GM21528 (cell line): ENCODE data around the gene EPHA2.

ENCODE experiments used
- ATAC-seq: cut with Tn5 transposase; IDR thresholded peaks from one replicate; pipeline ENCODE4 v1.9.1; 2021; ENCODE audit warnings: mild to moderate bottlenecking, moderate library complexity; ENCODE audit not compliant: unreplicated experiment, low FRiP score

The EPHA2 gene

DNA sequence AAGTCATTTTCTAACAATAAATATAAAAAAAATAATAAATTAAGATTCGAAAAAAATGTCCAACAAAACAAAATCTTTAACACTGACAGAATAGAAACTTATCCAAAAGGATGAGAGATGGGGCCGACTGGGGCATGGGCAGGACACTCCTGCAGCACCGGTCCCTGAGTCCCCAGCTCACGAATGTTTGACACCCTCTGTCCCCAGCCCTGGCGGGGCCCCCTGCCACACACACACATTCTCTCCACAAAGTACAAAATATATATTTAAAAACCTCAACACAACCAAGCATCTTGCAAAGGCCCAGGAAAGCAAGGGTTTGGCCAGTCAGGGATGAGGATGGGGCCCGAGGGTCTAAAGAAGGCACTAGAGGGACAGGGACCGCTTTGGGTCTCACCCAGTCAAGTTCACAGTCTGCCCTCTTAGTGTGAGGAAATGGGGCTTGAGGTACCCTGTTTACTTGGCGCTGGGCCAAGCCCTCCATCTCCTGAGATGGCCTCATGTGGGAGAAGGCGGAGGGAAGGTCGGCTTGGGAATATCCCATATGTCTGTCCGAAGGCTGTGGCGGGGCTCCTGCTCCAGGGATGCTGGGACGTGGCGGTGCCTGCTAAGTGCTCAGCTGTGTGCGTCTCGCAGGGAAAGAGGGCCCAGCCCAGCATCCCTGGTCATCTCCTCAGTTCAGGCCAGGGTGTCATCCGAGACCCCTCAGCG lies 31.3 kb downstream of the EPHA2 start:
- no peak for ATAC-seq

DNA sequence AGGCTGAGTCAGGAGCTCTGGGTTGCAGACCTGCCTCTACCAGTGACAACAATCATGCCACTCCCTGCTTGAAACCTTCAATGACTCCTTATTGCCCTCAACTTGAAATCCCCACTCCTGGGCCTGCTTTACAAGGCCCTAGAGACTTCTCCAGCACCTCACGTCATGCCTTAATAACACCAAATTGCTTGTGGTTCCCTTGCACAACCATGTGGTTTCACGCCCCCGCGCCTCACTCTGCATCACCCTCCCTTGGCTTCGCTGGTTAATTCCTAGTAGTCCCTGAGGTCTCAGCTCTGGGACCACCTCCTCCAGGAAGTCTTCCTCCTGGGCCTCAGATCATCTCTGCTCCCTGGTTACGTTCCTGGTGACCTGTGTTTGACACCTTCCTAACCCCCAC lies 33.0 kb downstream of the EPHA2 start:
- ATAC-seq, result no peak

DNA sequence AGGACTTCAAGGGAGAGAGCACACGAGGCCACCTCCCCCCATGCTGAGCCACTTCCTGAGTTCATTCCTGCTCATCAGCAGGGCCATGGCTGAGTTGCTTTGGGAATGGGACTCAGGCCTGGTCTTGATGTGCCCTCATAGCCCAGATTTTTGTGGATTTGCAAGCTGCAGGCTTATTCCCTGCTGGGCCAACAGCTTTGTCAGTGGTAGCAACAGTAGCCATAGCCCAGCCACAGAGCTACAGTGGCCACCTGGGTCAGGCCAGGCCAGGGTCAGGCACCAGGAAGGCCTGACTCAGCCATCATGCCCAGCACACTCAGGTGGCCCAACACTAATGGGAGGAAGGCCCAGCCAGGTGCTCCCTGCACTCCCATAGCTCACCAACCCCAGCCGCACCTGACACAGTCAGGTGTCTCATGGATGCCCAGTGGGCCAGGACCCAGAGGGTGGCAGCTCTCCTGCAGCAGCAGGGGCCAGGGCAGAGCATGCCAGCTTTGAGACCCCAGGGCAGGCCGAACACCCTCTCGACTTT lies 33.5 kb downstream of the EPHA2 start:
- no peak for ATAC-seq

GRCh38 chr1:16120940-16121410 lies 34.9 kb downstream of the EPHA2 start:
- no peak for ATAC-seq

GRCh38 chr1:16120407-16120806 lies 35.5 kb downstream of the EPHA2 start:
- no peak for ATAC-seq

DNA sequence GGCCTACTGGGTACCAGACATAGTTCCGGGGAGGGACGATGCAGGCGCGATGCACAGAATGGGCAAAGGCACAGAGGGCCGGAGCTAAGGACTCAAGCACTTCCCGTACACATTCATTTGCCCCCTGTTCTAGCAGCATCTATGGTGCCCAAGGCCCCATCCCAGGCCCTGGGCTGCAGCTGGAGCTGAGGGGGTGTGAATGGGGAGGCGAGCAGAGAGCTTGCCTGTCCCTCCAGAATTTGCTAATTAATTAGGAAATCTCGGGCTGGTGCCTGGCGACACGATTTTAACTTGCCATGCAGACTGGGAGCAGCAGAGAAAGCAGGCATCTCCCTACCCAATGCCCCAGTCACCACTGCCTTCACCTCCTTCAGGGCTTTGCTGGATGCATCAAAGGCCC lies 35.9 kb downstream of the EPHA2 start:
- no peak for ATAC-seq

- no peak for ATAC-seq
These were observed 36.4 kb downstream of the EPHA2 start for GRCh38 chr1:16119504-16119903.

GRCh38 chr1:16118706-16119105 lies 37.2 kb downstream of the EPHA2 start:
- no peak for ATAC-seq

- no peak for ATAC-seq
These were observed 37.9 kb downstream of the EPHA2 start for GRCh38 chr1:16117936-16118335.

DNA sequence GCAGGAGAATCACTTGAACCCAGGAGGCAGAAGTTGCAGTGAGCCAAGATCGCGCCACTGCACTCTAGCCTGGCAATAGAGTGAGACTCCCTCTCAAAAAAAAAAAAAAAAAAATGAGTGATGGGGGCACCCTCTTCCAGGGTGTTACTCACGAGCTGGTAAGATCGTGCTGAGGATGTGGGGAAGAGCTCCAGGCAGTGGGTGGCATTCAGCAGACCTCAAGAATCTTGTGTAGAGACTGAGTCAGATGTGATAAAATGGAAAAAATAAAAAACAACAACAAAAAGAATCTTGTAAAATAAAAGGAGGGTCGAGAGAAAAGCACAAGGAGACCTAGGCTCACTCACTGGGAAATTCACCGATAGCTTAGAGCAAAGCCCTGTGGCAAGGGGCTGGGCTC lies 38.5 kb downstream of the EPHA2 start:
- ATAC-seq, result no peak

GRCh38 chr1:16116625-16117024 lies 39.2 kb downstream of the EPHA2 start:
- ATAC-seq, result no peak

DNA sequence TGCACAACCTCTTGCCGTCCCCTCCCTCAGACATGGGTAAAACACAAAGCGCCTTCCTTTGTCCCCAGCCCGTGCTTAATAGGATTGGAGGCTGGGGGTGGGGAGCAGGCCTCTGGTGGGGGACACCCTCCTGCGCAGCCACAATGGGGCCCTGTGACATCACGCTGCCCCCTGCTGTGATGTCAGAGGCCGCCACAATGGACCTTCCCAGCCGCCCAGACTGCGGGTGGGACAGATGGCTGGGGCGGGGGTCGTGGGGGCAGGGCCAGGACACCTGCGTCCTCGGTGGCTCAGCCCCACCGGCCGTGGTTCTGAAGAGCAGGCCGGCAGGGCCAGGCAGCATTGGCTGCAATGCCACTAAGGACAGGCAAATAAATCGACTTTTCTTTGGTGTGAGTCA lies 39.9 kb downstream of the EPHA2 start:
- ATAC-seq, result no peak

- ATAC-seq, result no peak
These were observed 40.3 kb downstream of the EPHA2 start for GRCh38 chr1:16115468-16115983.

DNA sequence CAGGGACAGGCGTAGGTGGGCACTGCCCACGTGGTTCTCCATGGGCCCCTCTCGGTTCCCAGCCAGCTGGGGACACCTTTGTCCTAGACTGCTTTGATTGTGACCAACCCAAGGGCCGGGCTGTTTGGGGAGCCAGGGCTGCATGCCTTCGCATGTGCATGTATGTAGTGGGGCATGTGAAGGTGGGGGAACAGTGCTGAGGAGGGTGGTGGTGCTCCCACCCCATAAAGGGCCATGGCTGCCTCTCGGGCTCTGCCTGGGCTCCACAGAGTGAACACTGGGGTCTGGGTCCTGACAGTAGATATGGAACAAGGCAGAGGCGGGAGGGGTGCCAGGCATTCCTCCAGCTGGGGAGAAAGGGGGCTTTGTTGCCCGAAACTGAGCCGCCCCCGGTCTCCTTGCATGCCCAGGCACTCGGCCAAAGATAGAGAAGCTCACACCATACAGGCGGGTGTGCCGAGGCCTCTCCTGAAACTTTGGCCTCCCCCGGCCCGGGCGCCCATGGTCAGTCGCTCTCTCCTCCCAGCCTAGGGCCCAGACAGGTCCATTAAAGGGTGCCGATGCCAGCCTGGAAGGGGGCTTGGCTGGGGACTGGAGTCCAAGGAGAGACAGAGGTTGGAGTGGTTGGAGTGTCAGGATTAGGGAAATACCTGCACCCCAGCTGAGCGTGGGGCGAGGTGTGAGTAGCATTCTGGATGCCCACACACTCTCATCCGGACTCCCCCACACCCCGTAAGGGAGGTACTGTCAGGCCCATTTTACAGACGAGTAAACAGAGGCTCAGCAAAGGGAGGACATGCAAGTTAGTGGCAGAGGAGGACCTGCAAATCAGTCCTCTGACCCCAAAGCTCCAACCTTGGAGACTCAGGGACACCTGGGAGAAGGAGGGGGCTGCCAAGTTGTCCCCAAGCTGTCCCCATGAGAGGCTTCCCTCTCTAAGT lies 41.1 kb downstream of the EPHA2 start:
- no peak for ATAC-seq

DNA sequence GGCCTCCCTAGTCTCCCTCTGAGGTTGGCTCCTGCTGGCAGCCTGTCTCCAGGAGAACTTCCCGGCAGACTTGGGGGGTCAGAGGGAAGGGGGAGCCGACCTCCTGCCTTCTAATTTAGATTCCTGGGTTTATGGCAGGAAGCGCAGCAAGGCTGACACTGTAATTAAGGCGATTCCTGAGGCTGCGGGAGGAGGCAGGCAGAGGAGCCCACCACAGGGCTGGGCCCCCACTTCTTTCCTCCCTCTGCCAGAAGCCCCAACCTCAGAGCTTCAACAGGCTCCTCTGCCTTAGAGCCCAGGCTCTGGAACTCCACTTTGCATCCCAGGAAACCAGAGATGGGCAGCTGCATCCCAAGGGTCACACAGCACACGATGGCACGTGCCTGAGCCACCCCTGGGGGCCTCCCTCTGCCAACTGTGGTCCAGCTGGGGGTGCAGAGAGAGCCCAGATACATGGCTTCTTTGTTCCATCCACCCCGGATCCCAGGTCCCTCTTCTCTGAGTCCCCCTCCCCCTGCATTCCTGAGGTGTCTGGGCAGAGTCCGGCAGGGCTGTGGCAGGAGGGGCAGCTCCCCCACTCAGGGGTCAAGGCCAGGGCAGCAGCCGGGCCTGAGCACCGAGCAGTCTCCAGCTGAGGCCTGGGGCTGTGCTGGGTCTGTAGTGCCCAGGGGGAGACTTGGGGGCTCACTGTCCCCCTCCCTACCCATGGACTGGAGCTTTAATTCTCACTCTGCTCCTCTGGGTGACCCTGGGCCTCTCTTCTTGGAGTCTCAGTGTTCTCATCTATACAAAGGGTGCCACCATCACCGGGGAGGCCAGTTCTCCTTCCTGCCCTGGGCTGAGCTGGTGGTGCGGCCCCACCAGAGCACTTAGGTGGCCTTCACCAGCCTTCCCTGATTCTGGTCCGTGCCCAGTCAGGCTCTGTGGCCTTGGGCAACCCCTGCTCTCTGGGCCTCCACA lies 43.0 kb downstream of the EPHA2 start:
- ATAC-seq, result no peak

DNA sequence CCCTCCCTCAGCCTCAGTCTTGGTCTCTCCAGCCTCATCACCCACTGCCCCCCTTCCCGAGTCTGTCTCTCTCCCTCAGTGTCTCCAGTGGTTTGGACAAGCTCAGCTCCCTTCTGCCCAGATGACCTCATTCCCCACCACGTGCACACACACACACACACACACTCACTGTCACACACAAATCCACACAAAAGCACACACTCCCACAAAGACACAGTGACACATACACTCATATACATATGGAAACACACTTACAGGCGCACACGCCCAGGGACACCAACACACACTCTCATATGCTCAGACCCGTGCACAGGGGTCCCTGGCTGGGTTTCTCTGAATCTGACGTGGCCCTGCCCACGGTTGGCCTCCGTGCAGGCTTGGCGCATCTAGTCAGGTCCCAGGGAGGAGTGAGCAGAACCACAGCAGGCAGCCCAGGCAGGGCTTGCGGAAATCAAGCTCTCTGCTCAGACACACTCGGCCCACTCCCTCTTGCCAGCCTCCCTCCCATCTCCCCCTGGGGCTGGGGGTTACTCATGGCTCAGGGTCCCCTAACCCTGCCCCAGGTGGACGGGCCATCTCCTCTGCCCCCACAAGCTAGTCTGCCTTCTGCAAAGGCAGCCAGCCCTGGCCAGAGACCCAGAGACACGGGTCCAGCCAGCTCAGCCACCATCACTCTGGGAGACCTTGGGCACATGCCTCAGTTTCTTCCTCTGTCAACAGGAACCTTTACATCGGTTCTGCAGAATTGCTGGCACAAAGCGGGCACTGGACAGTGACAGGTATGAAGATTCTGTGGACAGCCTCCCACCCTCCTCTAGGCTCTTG lies 43.9 kb downstream of the EPHA2 start:
- ATAC-seq, result no peak

GRCh38 chr1:16110884-16111283 lies 45.0 kb downstream of the EPHA2 start:
- ATAC-seq, result no peak

DNA sequence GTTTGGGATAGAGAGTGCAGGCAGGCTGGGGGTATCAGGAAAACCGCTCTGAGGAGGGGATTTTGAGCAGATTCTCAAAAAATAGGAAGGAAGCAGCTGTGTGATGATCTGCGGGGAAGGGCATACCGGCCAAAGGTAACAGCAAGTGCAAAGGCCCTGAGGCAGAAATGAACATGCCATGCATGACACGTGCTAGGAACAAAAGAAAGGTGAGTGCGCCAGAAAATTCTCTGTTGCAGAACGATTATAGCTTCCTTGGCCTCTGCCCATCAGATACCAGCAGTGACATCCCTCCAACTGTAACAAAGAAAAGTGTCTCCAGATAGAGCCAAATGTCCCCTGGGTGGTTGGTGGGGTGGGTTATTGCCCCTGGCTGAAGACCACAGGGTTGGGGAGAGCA lies 45.4 kb downstream of the EPHA2 start:
- ATAC-seq, result no peak

DNA sequence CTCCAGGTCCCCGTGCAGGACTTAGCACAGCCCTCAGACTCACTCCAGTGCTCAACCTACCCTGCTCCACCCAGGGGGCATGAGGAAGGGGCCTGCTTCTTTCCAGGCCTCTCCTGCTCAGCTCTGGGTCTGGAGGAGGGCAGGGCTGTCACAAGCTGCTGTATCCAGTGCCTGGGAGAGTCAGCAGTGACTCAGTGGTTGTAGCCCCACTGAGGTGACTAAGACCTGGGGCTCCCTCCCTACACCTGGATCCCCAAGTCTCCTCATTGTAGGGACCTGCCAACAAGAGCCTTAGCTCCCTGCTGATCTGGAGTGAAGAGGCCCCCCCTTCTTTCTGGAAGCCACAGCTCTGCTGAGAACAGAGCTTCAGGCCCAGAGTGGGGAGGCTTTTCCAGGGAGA lies 46.3 kb downstream of the EPHA2 start:
- no peak for ATAC-seq
